22Rv1 (cell line): ENCODE data around the gene PCSK5.
"Not testable (repeated sequence)": the region's sequence is repeated elsewhere in the genome, so short reads cannot be mapped to it uniquely, and the experiment has no call there.

ENCODE experiments used
- ZFX ChIP-seq: fragments of 450-650 bp; IDR thresholded peaks from 2 replicates; pipeline ENCODE4 v1.6.1; 2017; ENCODE audit warnings: antibody characterized with exemption, borderline replicate concordance
- TF ChIP-seq, protein P1 (sequence below): fragments of 450-650 bp; IDR thresholded peaks from 2 replicates; pipeline ENCODE4 v1.5.1; 2017; ENCODE audit warnings: mild to moderate bottlenecking

DNA sequence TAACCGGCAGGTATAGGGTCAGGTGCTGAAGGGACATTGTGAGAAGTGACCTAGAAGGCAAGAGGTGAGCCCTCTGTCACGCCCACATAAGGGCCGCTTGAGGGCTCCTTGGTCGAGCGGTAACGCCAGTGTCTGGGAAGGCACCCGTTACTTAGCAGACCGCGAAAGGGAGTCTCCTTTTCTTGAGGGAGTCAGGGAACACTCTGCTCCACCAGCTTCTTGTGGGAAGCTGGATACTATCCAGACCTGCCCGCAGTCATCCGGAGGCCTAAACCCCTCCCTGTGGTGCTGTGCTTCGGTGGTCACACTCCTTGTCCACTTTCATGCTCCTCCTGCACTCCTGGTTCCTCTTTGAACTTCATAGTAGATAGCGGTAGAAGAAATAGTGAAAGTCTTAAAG lies 429.0 kb downstream of the PCSK5 start:
- TF ChIP-seq, protein P1, sequence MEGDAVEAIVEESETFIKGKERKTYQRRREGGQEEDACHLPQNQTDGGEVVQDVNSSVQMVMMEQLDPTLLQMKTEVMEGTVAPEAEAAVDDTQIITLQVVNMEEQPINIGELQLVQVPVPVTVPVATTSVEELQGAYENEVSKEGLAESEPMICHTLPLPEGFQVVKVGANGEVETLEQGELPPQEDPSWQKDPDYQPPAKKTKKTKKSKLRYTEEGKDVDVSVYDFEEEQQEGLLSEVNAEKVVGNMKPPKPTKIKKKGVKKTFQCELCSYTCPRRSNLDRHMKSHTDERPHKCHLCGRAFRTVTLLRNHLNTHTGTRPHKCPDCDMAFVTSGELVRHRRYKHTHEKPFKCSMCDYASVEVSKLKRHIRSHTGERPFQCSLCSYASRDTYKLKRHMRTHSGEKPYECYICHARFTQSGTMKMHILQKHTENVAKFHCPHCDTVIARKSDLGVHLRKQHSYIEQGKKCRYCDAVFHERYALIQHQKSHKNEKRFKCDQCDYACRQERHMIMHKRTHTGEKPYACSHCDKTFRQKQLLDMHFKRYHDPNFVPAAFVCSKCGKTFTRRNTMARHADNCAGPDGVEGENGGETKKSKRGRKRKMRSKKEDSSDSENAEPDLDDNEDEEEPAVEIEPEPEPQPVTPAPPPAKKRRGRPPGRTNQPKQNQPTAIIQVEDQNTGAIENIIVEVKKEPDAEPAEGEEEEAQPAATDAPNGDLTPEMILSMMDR, result not testable (repeated sequence)
- TF ChIP-seq ZFX, result not testable (repeated sequence)
